HEK293T (cell line): ENCODE results near the gene ARHGDIG.

ENCODE experiments used
- ARNT ChIP-seq: fragments of 450-650 bp; IDR thresholded peaks from 2 replicates; pipeline ENCODE4 v1.6.1; 2017; ENCODE audit warnings: mild to moderate bottlenecking
- BHLHE40 ChIP-seq: fragments of 450-650 bp; IDR thresholded peaks from 2 replicates; pipeline ENCODE4 v1.6.1; 2016; ENCODE audit warnings: mild to moderate bottlenecking, moderate library complexity, borderline replicate concordance
- CTBP1 ChIP-seq: fragments of 450-650 bp; IDR thresholded peaks from 2 replicates; pipeline ENCODE4 v1.6.1; 2016; ENCODE audit warnings: borderline replicate concordance
- FOXK2 ChIP-seq: fragments of 450-650 bp; IDR thresholded peaks from 2 replicates; pipeline ENCODE4 v1.6.1; 2016; ENCODE audit warnings: mild to moderate bottlenecking
- SP1 ChIP-seq: fragments of 450-650 bp; IDR thresholded peaks from 2 replicates; pipeline ENCODE4 v1.6.1; 2017
- SUZ12 ChIP-seq: fragments of 450-650 bp; IDR thresholded peaks from 2 replicates; pipeline ENCODE4 v1.6.1; 2016; ENCODE audit warnings: mild to moderate bottlenecking
- ZNF384 ChIP-seq: fragments of 450-650 bp; IDR thresholded peaks from 2 replicates; pipeline ENCODE4 v1.6.1; 2016

- TF ChIP-seq ZNF384 (no peak), ARNT (no peak), SUZ12 (no peak), SP1 (no peak), BHLHE40 (no peak), FOXK2 (no peak), CTBP1 (no peak)
Observed at GRCh38 chr16:284204-285120, 4.1 kb downstream of the ARHGDIG start.
